ENCODE data around the gene INPP5B.

The INPP5B gene

DNA sequence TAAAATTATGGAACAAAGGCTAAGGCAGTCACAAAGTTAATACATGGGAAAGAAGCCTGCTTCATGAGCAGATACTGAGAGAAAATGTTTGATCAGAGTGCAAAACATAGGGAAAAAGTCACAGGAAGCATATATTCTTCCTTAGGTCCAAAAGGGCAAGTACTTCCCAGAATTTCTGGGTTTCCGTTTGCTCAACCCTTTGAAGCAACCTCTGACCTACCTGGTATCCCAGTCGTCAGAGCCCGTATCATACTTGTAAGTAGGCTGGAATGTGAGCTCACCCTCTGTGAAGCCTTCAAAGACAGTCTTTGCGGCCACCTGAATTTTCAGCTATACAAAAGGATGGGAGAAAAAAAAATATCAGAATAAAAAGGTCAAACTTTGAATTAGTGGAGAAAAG, 67.0 kb downstream of the INPP5B start:
- in situ Hi-C loops (cut with MboI; ENCODE audit: low sequenced_read_pairs), result loop anchor here (10.0 to 25.0 kb wide), 2 partner anchors 105 to 957 kb away; no protein-coding TSS in a partner anchor

DNA sequence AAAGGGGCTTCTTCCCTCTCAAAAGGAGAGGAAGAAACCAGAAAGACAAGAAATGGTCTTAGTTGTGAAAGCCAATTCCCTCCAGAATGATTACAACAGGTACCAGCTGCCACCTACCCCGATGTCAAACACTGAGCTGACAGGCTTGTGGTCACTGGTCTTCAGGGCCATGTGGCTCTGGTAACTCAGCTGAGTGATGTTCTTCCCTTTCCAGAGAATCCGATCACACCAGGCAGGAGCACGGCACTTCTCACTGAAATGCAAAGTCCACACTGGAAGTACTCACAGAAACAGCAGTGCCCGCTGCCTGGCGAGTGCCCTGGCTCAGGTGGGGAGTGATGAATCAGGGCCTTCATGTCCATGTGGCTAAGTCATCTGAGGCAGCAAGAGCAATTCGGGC, 68.8 kb downstream of the INPP5B start:
- in situ Hi-C loops (cut with MboI; ENCODE audit: low sequenced_read_pairs), result loop anchor here (10.0 to 25.0 kb wide), 2 partner anchors 107 to 959 kb away; no protein-coding TSS in a partner anchor

DNA sequence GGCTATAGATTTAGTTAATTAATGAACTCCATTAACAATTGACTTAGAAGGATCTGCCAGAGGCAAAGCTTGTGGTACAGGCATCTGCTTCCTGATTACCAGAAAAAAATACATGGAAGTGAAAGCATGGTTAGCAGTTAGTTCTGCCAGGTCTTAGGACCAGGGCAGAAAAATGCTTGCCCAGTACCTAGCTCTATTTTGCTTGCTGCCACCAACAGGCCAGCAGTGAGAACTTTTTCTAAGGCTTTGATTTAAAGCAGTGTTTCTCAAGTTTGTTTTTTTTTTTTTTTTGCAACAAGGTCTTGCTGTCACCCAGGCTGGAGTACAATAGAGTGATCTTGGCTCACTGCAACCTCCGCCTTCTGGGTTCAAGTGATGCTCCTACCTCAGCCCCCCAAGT, 71.0 kb downstream of the INPP5B start:
- in situ Hi-C loops (cut with MboI; ENCODE audit: low sequenced_read_pairs), result loop anchor here (10.0 to 25.0 kb wide), 2 partner anchors 109 to 961 kb away; no protein-coding TSS in a partner anchor

DNA sequence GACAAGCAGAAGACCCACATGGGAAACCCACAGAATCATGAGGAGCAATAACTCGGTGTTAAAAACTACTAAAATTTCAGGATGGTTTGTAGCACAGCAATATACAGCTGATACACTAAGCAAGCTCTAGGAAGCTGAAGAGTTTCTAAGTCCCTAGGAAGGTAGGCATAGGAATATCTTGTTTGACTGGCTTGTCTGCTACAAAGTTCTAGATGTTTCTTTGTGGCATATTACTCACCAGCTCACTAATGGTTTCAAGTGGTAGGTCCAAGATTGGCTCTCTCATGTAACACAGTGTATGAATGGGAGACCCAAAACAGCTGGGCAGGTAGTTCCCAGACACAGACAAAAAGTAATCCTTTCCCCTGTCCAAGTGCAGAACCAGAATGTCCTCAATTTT, 74.2 kb downstream of the INPP5B start:
- in situ Hi-C loops (cut with MboI; ENCODE audit: low sequenced_read_pairs), result loop anchor here (10.0 kb wide), 1 partner anchor 112 kb away; no protein-coding TSS in a partner anchor

DNA sequence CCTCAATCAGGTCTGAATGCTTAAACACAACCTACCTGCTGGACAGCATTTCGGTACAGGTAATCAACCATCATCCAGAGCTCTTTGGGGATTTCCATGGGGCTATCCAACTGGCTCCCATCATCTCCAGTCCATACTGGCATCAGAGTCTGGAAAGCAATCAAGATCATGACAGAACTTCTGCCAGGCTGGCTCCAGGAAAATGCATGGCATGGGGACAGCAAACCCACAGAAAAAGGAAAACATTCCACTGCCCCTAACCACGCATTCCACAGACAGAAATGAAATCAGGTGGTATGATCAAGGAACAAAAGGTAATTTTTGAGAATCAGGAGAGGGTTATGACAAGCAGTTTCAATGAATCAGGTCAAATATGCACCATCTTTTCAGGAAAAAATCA, 78.4 kb downstream of the INPP5B start:
- in situ Hi-C loops (cut with MboI; ENCODE audit: low sequenced_read_pairs), result no loop called here

DNA sequence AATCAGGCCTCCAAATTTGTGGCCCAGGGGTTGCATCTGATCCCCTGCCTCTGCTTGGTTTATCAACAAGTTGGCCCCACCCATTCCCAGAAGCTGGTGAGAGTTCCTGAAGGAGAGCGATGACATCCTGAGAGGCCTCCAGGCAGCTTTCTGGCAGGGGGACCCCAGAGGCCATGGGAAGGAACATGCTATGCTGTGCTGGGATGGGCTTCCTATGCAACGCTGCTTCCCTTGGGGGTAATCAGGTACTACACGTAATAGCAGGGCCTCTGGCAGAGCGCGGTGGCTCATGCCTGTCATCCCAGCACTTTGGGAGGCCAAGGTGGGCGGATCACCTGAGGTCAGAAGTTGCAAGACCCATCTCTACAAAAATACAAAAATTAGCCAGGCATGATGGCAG, 79.1 kb downstream of the INPP5B start:
- in situ Hi-C loops (cut with MboI; ENCODE audit: low sequenced_read_pairs), result no loop called here

DNA sequence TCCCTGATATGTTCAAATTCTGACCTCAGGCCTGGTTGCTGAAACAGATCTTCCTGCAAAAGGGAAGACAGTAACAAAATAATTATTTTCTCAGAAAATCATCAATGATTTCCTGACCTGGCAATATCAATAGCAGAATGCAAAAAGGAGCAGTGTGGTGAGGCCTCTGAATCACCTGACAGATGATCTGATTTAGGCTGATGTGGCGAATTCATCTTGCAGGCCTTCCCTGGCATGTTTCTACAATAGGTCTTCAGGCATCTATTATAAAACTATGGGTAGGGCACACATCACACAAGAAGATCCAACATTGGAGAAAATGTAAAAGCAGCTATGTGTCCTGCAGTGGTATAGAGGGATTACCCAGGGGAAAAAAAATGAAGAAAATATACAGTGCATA, 80.4 kb downstream of the INPP5B start:
- in situ Hi-C loops (cut with MboI; ENCODE audit: low sequenced_read_pairs), result no loop called here

DNA sequence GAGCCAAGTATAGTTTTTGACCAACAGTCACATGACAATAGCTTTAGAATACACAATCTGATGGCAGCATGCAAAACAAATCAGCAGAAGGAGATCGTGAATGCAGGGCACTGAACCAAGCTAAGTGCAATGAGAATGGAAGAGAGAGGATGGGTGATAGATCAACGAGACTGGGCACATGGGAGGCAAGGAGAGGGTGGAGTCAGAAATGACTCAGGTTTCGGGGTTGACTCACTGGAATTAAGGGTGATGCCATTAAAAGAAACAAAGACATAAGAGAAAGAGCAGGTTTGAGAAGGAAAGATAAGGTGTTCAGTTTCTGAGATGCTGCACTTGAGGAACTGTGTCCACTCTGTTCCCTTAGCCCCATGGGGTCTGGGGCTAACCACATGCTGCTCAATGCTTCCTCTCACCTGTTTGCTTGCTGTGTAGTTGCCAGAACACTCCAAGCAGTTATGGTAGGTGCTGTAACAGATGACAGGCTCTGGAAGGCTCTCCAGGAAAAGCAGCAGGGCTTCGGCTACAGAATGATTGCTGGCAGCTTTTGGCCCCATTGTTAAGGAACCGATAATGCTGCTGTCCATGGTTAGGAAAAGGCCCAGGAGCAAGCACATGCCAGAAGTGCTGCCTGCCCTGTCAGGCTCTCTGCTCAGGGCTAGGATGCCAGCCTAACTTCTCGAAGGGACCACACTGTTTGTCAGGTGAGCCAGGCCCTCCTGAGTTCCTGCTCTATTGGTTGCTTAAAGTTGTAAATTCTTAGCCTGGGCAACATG, 81.3 kb downstream of the INPP5B start:
- in situ Hi-C loops (cut with MboI; ENCODE audit: low sequenced_read_pairs), result no loop called here

DNA sequence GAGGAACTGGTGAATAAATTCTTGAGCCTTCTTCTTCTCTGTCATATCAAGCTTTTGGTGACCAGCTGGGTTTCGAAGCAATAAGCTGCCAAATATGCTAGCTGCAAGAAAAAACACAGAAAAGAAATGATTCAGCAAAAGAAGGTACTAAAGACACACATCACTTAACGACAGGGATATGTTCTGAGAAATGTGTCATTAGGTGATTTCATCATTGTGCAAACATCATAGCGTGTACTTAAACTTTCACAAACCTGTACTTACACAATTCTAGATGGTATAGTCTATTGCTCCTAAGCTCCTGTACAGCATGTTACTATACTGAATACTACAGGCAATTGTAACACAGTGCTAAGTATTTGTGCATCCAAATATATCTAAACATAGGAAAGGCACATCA, 84.5 kb downstream of the INPP5B start:
- in situ Hi-C loops (cut with MboI; ENCODE audit: low sequenced_read_pairs), result no loop called here

DNA sequence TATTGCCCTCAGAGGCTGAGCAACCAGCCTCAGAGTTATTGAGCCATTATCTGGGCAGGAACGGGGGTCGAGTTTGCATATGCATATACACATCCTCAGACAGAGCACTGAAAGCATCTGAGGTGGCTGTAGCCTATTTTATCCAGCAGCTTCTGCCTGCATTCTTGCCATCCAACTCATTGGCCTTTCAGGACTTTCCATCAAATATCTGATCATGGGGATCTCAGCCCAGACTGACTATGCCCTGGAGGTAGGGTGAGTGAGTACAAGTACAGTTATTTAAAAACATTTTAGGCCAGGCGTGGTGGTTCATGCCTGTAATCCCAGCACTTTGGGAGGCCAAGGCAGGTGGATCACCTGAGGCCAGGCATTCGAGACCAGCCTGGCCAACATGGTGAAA, 85.7 kb downstream of the INPP5B start:
- in situ Hi-C loops (cut with MboI; ENCODE audit: low sequenced_read_pairs), result no loop called here

DNA sequence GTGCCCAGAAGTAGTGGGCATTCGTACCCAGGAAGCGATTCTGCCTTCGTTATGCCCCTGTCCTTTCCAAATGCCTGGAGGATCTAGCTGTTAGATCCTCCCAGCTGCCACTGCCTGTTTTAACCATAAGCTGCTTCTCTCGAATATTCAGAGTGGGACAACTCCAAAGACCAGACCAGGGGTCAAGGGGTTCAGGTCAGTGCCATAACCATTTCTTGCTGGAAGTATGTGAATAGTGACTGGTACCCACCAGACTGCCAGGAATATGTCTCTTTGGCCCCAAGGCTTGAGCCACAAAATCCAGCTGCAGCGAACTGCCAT, 86.5 kb downstream of the INPP5B start:
- in situ Hi-C loops (cut with MboI; ENCODE audit: low sequenced_read_pairs), result no loop called here

DNA sequence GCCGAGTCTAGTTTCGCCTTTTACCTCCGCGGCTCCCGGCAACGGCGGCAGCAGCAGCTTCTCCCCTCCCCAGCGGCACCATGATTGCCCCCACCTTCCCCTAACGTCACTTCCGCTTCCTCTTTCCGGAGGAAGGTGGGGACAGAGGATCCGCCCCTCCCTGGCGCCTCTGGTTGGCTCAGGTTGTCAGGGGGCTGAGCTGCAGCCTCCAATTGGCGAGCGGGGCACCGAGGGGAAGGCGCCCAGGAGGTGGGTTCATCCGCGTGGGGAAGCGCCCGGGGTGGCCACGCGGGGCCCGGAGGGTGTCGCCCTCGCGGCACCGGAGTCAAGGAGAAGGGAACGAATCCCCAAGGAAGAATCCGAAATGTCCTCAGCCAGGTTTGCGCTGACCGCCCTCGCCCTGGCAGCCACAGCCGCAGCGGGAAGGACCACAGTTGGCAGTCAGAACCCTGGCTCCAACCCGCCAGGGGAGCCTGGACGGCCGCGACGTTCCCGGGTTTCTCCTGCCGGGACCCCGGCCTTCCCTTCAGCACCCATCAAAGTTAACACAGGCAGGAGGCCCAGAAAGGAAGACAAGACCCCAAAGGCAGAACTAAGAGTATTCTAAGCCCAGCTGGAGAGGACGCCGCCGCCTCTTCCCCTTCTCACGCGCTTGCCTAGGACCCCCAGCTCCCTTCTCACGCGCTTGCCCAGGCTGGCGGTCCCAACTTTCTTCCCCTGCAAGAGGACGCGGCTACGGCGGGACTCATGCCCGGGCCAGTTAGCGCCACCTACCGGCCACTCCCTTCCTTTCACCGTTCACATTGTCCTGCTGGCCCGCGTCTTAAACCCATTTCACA, 87.1 kb downstream of the INPP5B start, which contains the start of gene MTF1:
Gene MTF1 (minus strand): TSS at position 86 of the 839 bp plus-strand sequence. CDS start 1,934 bp downstream, outside the sequence.
- in situ Hi-C loops (cut with MboI; ENCODE audit: low sequenced_read_pairs), result no loop called here

DNA sequence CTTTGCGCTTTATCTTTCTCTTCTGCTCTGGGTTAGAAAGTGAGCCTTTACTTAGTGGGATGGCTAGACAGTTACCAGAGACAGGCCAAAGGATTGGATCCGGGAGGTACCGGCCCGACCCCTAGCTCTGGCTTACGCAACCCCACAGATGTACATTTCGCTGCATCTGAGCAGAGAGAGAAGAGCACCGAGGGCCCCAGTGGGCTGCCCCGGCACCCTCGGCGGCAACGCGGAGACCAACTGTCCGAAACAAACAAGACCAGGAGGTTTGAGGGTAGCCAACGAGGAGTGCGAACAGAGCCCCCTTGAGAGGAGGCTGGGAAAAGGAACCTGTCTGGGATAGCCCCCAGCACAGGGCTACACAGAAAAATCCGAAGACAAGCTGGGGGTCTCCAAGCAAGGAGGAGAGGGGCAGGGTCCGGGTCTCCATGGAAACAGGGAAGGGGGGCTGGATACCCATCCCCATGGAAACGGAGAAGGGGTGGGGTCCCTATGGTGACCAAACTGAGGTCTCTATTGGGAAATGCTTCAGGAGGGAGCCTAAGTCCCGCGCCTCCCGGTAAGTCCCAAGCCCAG, 87.8 kb downstream of the INPP5B start:
- in situ Hi-C loops (cut with MboI; ENCODE audit: low sequenced_read_pairs), result no loop called here

DNA sequence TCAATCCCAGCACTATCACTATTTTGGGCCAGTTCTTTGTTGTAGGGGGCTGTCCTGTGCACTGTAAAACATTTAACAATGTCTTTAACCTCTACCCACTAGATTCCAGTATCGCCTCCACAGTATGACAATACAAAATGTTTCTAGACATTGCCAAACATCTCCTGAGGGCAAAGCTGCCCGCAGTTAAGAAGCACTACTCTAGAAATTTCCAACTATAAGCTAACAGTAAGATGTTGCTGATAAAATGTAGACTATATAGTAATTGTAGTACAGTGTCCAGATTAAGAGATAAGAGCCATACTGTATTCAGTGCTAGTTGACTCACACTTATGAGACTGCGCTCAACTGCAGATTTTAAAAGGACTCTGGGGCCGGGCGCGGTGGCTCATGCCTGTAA, 92.4 kb downstream of the INPP5B start:
- in situ Hi-C loops (cut with MboI; ENCODE audit: low sequenced_read_pairs), result no loop called here

DNA sequence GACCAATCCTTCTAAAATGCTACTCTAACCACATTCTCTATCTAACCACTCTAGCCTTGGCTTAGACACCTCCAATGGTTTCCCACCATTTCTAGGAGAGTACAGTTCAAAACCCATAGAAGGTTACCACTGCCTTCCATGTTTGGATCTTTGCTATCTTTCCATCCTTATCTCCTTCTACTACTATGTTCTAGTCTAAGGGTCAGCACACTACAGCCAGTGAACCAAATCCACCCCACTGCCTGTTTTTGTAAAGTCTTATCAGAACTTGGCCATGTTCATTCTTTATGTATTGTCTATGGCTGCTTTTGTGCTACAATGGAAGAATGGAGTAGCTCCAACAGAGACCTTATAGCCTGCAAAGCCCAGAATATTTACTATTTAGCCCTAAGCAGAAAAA, 93.7 kb downstream of the INPP5B start:
- in situ Hi-C loops (cut with MboI; ENCODE audit: low sequenced_read_pairs), result no loop called here

DNA sequence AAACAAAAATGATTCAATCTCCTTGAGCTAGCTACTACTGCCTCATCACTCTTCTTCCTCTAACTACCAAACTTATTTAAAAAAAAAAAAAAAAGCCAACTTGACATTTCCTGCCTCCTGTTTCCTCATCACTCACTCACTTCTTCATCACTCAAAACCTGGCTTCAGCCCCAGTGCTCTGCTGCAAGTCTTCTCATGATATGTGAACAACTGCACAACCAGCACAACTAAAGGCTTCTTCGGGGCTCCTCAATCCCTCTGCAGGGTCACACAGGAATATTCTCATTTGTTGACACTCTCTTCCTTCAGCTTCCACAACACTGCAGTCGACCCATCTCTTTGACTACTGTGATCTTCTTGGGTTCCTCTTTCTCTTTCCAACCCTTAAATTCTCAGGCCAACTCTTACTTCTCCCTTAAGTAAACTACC, 95.1 kb downstream of the INPP5B start:
- in situ Hi-C loops (cut with MboI; ENCODE audit: low sequenced_read_pairs), result no loop called here

DNA sequence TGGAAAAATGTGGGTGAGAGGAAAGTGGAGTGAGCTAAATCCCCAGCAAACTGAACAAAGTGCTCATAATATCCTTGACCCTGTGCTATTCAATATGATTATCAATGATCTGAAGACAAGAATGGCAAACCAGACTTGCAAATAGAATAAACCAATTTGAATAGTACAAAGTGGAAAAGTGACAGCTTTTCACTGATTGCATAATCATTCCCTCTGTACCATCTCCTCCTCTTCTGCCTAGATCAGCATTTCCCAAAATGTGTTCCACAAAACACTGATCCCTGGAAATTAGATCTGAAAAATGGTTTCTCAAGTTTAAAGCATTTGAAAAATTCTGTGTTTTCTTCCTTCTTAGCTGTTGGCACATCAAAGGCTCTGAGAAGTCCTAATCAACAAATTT, 95.6 kb downstream of the INPP5B start:
- in situ Hi-C loops (cut with MboI; ENCODE audit: low sequenced_read_pairs), result no loop called here

DNA sequence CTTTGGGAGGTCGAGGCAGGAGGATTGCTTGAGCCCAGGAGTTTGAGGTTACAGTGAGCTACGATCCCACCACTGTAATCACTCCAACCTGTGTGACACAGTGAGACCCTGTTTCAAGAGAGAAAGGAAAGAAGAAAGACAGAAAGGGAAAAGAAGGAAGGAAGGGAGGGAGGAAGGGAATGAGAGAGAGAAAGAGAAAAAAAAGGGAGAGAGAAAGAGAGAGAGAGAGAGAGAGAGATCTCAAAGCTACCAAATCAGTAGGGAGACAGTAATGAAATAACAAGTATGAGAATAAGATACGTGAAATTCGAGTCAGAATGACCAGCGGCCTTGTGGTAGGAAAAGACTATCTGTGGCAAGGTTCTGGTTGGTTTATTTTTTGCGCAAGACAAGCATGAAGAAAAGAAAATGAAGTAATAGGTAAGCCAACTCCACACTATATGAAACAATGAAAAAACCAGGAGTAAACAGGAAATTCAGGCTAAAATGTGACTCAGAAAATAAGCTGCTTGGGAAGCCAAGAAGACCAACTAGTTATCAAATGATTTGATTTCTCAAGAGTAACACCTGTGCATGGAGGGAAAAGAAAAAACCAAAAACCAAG, 96.4 kb downstream of the INPP5B start:
- in situ Hi-C loops (cut with MboI; ENCODE audit: low sequenced_read_pairs), result no loop called here

DNA sequence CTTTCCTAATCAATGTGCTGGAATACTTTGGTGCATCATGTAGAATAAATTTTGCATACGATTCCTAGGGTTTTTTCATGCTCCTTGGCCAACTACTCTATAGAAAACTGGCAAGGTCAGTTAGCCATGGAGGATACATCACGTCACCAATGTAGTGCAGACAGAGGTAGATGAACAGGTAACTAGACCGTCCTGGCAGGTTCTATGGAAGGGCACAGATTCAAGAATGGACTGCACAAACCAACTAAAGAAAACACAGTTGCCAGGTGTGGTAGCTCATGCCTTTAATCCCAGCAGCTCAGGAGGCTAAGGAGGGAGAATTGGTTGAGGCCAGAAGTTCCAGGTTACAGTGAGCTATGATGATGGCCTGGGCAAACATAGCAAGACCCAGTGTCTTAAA, 97.4 kb downstream of the INPP5B start:
- in situ Hi-C loops (cut with MboI; ENCODE audit: low sequenced_read_pairs), result no loop called here

DNA sequence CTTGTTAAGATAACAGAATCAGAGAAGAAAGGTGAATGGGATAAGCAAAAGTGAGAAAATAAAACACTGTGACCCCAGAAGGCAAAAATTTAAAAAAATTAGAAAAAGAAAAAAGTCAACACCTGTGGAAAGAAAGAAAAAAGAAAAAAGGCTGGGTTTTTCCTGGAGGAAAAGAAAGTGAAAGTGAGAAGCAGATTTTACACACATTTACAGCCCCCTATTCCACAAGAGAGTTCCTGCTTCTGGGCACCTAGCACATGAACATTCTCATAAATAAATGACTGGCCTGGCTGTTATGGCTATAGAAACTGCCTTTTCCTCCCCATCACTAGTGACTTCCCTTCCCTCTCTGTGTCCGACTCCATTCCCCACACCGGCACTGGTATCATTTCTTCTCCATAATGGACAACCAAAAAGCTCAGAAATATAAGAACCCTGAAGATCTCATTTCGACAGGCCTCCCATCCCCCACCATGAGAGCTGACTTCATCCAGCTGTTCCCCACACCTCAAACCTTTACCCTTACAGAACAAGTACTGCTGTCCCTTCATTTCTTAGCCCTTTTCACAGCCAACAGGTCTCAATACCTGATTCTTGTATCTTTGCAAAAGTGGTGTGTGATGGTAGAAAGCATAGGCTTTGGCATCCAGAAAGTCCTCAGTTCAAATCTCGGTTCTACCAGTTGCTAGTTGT, 100.1 kb downstream of the INPP5B start:
- in situ Hi-C loops (cut with MboI; ENCODE audit: low sequenced_read_pairs), result no loop called here

DNA sequence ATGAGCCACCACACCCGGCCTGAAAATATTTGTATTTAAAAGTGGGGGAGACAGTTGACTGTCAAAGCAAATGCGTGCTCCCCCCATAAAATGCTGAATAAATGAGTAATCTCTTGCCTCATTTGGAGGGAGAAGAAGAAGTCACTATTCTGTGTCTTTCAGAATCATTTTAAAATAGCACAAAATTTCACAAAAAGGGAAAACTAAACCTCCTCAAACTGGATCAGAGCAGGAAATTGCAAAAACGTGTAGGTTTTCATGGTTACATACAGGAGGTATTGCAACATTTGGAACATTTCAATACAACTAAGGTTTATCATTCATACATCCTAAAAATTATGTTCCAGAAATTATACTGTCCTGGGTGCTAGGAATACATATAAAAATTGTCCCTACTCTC, 101.1 kb downstream of the INPP5B start:
- in situ Hi-C loops (cut with MboI; ENCODE audit: low sequenced_read_pairs), result no loop called here

Measured in HL-60/S4 treated with retinoic acid at 250 ng/mL for 4 days and 3 days (cell line).